HT-29 (cell line): ENCODE results near the gene THAP6. TPM values are rescaled to one million over a fixed set of nuclear protein-coding genes. Genes with fewer than 3 reads are reported as not detected.
"Not testable (repeated sequence)": the region's sequence is repeated elsewhere in the genome, so short reads cannot be mapped to it uniquely, and the experiment has no call there.

ENCODE experiments used
- DNase-seq: peaks from one replicate; pipeline ENCODE4 v3.0.0-alpha.2; 2015; ENCODE audit warnings: low spot score
- total RNA-seq: library from RNA; depleted of rRNA; stranded (reverse); fragments of >200 nt; shearing (Covaris generic); gene quantifications from 2 replicates; pipeline ENCODE4 v1.2.3, GENCODE V29; 2014; rRNA removed

The THAP6 gene, protein sequence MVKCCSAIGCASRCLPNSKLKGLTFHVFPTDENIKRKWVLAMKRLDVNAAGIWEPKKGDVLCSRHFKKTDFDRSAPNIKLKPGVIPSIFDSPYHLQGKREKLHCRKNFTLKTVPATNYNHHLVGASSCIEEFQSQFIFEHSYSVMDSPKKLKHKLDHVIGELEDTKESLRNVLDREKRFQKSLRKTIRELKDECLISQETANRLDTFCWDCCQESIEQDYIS
- total RNA-seq: 4.8 and 5.4 TPM in 2 replicates

DNA sequence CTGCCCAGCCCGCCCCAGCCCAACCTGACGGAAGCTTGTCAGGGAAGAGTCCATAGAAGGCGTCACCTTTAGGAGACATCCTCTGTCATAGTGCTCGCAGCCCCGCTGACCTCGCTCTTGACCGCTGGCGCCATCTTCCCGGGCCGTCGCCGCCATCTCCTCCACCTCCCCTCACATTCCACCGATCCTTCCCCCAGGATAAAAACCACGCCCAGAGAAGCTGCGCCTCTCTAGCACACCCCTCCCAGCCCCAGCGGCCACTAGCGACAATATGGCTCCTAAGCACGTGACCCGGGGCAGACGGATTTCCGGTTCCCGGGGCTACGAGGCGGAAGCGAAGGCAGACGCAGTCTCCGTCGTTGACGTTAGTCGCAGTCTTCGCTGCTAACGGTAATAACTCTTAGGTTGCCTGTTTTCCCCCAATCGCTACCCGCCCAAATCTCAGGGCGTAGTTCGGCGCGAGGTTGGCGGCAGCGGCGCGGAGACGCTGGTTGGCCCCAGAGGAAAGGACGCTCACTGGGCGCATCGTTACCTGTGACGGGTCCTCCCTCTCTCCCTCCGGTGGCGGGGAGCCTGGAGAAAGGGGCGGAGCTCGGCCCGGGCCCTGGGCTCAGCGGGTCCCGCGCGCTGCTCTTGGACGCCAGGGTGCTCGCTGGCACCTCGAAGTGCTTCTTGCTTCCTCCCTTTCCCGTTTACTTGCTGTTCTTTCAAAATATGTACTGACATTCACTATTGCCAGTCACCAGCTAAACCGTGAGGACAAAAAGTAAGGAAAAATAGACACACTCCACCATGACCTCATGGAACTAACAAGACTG, at the start of gene THAP6, which contains the start of gene RCHY1:
Gene THAP6, plus strand, starts transcription at position 343 of the 818 bp plus-strand sequence. CDS start 980 bp downstream, outside the sequence.
Gene RCHY1, minus strand, starts transcription at position 273 of the 818 bp plus-strand sequence. Its CDS starts 117 bp downstream, at position 156.
- peak; percentile 97 for DNase-seq

GRCh38 chr4:75469896-75470295, 44.4 kb upstream of the THAP6 start:
- no peak for DNase-seq

DNA sequence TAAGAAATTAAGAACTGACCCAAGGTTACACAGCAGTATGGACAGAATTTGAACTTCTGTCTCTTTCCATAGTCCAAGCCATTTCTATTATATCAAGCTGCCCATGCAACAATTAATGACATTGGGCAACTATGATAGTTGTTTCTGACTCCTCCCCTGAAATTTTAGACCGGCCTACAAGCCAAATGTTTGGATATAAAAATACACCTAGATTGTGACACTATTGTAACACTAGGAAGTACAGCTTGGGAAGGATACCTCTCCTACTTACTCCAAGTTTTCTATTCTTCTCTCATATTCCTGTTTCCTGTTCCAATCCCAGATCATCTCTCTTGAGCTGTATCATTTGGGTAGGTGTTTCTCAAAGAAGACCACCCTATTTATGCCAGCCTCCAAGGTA, 43.5 kb upstream of the THAP6 start:
- no peak for DNase-seq

- no peak for DNase-seq
These were observed 37.1 kb upstream of the THAP6 start for GRCh38 chr4:75477201-75477600.

GRCh38 chr4:75484190-75484589, 30.1 kb upstream of the THAP6 start:
- no peak for DNase-seq

DNA sequence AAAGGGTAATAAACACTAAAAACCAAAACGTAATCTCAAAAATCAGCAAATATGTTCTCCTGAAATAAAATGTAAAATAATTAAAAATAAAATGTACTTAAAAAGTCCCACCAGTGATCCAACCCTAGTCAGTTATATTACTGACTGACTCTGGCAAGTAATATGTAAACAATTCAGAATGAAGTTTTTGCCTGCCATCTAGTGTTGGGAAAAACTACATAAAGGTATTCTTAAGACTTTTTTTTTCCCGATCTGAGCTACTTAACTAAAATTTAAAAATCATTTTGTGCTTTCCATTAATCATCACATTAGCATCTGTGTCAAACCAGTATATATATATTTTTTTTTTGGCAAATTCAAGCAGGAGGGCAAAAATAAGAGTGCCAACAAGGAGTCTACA, 24.1 kb upstream of the THAP6 start:
- DNase-seq: peak; percentile 17

- no peak for DNase-seq
These were observed 19.7 kb upstream of the THAP6 start for GRCh38 chr4:75494563-75494962.

DNA sequence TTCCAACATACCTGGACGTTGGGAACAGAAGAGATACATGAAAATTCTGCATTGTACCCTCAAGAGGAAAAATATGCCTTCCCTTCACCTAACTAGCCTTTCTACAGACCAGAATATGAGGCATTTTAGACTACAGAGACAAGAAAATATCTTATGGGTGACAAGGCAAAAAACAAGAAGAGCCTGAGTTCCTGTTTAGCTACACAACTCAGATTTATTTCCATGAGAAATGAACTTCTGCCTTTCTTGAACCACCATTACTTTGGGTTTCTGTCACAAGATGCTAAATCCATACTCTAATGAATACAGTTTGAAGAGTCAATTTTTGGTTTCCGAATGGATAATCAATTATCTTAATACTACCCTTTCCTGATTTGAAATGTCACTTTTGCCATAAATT, 18.8 kb upstream of the THAP6 start:
- no peak for DNase-seq

DNA sequence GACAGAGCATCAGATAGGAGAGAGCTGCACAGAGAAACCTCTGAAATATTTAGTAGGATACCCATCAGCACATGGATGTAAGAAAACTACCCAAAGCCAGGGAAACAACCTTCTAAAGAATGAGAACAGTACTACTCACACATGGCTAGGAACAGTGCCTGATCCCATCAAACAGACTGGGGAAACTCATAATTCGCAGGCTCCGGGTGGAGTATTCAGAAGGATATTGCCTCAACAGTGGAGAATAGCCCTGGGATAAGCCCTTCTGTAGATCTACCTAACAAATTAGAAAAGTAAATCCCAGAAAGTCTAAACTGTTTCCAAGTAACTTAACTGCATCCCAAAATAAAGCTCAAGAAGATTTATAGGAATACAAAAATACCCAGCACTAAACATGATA, 17.9 kb upstream of the THAP6 start:
- DNase-seq: no peak

DNA sequence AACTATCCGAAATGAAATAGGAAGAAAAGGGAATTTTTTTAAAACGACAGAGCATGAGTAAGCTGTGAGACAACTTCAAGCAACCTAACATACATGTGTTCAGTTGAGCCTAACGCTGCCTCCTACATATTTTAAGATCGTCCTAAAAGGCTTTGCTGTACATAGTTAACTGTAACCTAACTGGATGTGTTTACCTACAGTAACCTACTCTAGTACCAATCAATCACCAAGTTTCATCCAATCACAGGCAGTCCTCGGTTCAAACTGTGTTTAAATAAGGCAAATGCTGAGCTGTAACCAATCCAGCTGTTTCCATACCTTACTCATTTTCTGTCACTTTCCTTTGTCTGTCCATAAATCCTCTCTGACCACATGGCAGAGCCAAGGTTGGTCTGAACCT, 17.1 kb upstream of the THAP6 start:
- DNase-seq: no peak

GRCh38 chr4:75498041-75498440, 16.2 kb upstream of the THAP6 start:
- DNase-seq: no peak

DNA sequence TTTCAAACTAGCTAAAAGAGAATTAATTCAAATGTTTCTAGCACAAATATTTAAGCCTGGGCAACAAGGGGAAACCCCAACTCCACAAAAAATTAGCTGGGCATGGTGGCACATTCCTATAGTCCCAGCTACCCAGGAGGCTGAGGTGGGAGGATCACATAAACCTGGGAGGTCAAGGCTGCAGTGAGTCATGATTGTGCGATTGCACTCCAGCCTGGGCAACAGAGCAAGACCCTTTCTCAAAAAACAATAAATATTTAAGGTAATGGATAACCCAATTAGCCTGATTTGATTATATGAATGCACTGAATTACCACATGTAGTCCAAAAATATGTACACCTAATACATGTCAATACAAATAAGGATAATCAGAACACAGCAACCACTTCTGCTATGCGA, 14.4 kb upstream of the THAP6 start:
- DNase-seq: no peak

GRCh38 chr4:75502671-75503070, 11.6 kb upstream of the THAP6 start:
- DNase-seq: no peak

GRCh38 chr4:75505630-75506029, 8.6 kb upstream of the THAP6 start:
- no peak for DNase-seq

GRCh38 chr4:75509592-75509991, 4.7 kb upstream of the THAP6 start:
- DNase-seq: not testable (repeated sequence)

DNA sequence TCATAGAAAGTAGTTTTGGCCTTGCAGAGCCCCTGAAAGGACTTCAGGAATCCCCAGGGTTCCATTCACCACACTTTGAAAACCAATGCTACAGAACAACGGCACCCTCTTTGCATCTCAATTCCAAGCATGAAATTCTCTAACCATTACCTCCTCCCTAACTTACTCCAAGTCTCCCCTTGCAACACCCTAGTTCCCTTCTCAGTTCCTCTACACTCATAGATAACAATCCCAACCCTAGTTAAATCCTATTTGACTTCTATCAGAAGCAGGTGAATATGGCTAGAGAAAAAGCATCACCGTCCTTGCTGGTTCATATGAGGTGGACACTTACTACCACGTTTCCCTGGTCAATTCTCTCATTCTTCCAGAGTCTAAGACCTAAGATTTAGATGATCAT, 2.4 kb upstream of the THAP6 start:
- DNase-seq: no peak

- no peak for DNase-seq
These were observed 1.7 kb upstream of the THAP6 start for GRCh38 chr4:75512386-75513211.

- no peak for DNase-seq
These were observed 645 bp upstream of the THAP6 start for GRCh38 chr4:75513526-75514130.

GRCh38 chr4:75514949-75515612, 808 bp downstream of the THAP6 start:
- peak; percentile 38 for DNase-seq

DNA sequence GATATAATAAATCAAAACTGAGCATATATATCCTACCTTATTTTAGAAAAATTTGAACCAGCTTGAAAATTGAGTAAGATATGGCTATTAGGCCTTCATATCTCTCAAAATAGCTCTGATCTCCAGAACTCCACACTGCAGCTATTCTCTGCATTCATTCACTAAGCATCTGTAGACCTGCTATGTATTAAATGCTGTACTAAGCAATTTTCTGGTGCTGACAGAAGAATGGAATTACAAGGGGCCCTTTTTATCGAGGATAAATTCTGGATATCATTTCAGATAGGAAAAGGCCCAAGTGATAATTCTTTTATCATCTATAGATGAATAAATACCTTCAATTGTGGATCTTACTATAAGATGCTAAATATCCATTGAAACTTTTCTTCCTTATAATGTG, 1.9 kb downstream of the THAP6 start:
- no peak for DNase-seq

DNA sequence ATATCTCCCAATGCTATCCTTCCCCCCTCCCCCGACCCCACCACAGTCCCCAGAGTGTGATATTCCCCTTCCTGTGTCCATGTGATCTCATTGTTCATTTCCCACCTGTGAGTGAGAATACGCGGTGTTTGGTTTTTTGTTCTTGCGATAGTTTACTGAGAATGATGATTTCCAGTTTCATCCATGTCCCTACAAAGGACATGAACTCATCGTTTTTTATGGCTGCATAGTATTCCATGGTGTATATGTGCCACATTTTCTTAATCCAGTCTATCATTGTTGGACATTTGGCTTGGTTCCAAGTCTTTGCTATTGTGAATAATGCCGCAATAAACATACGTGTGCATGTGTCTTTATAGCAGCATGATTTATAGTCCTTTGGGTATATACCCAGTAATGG, 5.2 kb downstream of the THAP6 start:
- DNase-seq: not testable (repeated sequence)
